Measurements from ENCODE around the gene ANKRD33B.
"Not testable (repeated sequence)": the region's sequence is repeated elsewhere in the genome, so short reads cannot be mapped to it uniquely, and the experiment has no call there.

Gene ANKRD33B

GRCh38 chr5:10591966-10592365 lies 28.1 kb downstream of the ANKRD33B start:
- DNase-seq (ENCODE audit: low read depth in 2 of 2, low spot score in 1 of 2) = no peak

- DNase-seq (ENCODE audit: low read depth in 2 of 2, low spot score in 1 of 2) = no peak
Measured at GRCh38 chr5:10592601-10593000, 28.7 kb downstream of the ANKRD33B start.

DNA sequence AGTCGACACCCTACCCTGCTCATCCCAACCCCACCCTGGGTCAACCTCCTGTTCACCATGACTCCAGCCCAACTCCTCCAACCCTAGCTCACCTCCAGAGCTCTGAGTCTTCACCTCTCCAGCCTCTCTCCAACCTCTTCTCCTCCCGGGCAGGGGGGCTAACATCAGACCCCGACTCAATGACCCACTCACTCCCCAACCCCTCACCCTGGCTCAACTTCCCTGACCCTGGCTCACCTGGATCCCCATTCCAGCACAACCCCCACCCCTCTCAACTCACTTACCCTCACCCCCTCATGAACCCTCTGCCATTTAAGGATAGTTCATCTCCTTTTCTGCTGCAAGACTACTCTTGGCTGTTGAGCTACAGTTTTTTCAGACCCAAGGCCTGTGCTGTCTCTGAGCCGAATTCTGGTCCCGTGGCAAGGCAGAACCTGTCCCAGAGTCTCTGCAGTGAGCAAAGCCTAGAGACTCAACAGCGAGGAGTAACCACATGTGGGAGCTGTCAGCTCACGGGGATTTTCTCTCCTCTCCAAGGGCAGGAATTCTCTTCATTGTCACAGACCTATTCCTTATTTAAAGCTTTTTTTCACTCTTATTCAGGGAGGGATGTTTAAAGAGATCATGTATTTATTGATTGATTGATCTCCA lies 29.8 kb downstream of the ANKRD33B start:
- DNase-seq (ENCODE audit: low read depth in 2 of 2, low spot score in 1 of 2) = no peak

- DNase-seq (ENCODE audit: low read depth in 2 of 2, low spot score in 1 of 2) = no peak
Measured at GRCh38 chr5:10594591-10595210, 30.8 kb downstream of the ANKRD33B start.

DNA sequence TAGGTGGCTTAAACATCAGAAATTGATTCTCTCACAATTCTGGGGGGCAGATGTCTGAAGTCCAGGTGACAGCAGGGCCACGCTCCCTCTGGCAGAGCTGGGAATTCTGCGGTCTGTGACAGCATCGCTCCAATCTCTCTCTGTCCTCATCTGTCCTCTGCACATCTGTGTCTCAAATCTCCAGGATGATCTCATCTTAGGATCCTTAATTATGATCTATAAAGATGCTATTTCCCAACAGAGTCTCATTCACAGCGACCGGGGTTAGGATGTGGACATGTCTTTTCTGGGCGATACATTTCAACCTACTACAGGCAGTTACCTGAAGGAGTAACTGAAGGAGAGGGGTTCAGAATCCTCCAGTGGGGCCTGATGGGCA lies 31.4 kb downstream of the ANKRD33B start:
- no peak for DNase-seq (ENCODE audit: low read depth in 2 of 2, low spot score in 1 of 2)

- DNase-seq (ENCODE audit: low read depth in 2 of 2, low spot score in 1 of 2) = no peak
Measured at GRCh38 chr5:10595672-10596309, 31.9 kb downstream of the ANKRD33B start.

- DNase-seq (ENCODE audit: low read depth in 2 of 2, low spot score in 1 of 2) = no peak
Measured at GRCh38 chr5:10596310-10596703, 32.4 kb downstream of the ANKRD33B start.

GRCh38 chr5:10596886-10597451 lies 33.1 kb downstream of the ANKRD33B start:
- no peak for DNase-seq (ENCODE audit: low read depth in 2 of 2, low spot score in 1 of 2)

- DNase-seq (ENCODE audit: low read depth in 2 of 2, low spot score in 1 of 2) = no peak
Measured at GRCh38 chr5:10599113-10599512, 35.2 kb downstream of the ANKRD33B start.

DNA sequence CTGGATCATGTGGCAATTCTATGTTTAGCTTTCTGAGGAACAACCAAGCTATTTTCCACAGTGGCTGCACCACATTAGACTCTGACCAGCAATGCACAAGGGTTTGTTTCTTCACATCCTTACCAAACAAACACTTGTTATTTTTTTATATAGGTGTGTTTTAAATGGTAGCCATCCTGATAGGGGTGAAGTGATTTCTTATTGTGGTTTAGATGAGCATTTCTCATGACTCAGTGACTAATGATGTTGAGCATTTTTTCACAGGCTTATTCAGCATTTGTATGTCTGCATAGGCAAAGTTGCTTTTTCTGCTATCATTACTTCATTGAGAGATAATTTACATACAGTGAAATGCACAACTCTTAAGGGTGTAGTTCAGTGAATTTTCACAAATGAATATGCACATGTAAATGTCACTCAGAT lies 36.0 kb downstream of the ANKRD33B start:
- DNase-seq (ENCODE audit: low read depth in 2 of 2, low spot score in 1 of 2) = no peak

GRCh38 chr5:10600626-10601245 lies 36.9 kb downstream of the ANKRD33B start:
- DNase-seq (ENCODE audit: low read depth in 2 of 2, low spot score in 1 of 2) = no peak

DNA sequence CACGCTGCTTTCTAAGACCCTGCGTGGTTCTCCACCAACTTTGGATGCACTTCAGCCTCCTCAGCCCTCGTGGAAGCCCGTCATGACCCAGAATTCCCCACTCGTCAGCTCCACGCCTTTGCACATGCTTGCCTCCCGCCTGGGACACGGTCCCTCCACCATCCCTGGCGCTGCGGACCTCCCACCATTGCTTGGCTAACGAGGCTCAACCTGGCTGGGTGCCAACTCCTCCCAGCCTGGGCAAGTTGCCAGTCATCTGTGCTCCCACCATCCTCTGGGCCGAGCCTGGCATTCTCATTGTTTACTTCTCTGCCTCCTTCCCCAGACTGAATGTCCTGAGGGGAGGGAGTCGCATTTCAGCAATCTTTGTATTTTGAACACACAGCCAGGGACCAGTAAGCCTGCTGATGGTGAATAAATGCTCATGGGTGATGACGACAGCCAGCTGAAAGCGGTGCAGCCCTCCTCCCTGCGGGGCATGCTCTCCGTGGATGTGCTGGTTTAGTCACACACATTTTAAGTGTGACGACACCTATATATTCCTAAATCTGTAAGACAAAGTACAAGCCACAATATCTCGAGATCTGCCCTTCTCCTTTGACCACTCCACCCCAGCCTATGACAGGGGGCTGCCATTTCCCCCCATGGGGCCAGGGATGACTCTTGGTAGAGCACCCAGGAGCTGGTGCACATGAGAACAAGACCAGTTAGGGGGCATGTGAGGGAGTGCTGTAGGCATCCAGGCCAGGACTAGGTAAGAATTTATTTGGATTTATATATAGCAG lies 37.6 kb downstream of the ANKRD33B start:
- no peak for DNase-seq (ENCODE audit: low read depth in 2 of 2, low spot score in 1 of 2)

DNA sequence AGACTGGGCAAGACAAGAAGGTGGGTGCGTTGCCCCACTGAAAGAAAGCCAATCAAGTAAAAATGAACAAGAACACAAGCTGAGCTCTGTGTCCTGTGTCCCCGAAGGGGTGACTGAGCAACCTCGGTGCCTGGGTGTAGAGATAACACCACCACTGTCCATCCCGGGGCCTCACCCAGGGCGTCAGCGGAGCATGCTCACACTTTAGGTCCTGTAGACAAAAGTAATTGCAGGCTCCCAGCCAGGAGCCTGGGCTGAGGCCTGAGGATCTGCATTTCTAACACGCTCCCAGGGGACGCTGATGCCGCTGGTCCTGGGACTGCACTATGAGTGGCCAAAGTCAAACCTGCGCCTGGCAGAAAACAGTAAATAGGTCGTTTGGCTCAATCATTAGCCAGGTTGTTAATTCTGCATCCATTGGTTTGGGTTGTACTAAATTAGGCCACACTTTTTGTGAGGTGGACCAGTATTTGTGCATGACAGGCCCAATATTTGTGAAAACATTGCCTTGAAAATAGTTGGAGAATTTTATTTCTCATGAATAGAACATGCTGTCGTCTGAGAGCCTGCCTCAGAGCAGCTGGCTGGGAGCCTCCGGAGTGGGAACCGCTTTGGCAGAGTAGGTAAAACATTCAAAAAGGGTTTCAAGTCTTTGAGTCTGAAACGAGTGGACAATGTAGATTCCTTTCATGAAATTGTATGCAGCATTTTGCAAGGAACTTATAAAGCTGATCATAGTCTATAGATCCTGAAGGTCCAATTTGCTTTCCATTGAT lies 38.3 kb downstream of the ANKRD33B start:
- DNase-seq (ENCODE audit: low read depth in 2 of 2, low spot score in 1 of 2) = no peak

- DNase-seq (ENCODE audit: low read depth in 2 of 2, low spot score in 1 of 2) = no peak
Measured at GRCh38 chr5:10604975-10605374, 41.1 kb downstream of the ANKRD33B start.

GRCh38 chr5:10606632-10607022 lies 42.8 kb downstream of the ANKRD33B start:
- DNase-seq (ENCODE audit: low read depth in 2 of 2, low spot score in 1 of 2) = not testable (repeated sequence)

DNA sequence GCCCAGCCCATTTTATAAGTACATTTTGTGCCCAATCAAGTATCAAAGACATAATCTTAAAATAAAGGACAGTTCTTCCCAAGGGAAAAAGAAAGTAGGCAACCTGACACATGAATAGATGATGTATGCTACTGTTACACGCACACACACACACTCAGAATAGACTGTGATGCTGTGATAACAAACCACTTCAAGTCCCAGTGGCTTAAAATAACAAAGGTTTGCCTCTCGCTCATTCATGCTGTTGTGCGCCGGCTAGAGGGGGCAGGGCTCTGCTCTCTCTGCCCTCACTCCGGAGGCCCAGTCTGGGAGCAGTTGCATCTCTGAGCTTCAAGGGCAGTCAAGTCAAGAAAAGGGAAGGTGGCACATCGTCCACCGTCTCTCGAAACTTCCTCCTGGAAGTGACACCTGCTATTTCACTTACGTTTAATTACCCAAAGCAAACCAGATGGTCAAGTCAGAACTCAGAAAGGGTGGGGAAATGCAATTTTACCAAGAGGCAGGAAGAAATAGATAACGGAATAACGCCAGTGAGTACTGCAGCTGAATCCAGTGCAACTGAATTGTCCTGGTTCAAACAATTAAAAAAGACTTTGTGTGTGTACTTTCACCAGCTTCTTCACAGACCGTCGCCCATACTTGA lies 43.3 kb downstream of the ANKRD33B start:
- DNase-seq (ENCODE audit: low read depth in 2 of 2, low spot score in 1 of 2) = no peak

DNA sequence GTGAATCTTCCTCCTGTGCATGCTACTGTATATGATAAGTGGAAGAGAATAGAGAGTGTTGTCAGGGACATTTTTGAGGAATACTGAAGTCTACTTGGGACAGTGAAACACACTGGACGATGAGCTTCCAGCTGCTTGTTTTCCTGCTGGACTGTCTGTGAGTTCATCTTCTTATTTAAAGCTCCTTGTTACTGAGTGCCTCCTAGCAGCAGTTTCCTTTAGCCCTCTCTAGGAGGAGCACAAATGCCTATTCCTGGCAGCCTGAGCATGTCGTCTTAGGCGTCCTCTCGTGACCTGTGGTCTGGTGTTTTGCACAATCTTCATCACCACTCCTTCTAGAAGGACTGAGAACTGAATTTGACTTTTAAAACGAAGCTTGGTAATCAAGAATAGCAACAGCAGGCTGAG lies 43.8 kb downstream of the ANKRD33B start:
- no peak for DNase-seq (ENCODE audit: low read depth in 2 of 2, low spot score in 1 of 2)

DNA sequence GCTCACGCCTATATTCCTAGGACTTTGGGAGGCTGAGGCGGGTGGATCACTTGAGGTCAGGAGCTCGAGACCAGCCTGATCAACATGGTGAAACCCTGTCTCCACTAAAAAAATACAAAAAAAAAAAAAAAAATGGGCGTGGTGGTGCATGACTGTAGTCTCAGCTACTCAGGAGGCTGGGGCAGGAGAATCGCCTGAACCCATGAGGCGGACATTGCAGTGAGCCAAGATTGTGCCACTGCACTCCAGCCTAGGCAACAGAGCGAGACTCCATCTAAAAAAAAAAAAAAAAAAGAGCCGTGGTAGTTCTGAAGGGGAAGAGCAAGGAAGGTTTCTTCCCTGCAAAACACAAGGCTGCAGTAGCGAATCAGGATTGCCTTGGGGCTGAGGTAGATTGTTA lies 44.2 kb downstream of the ANKRD33B start:
- not testable (repeated sequence) for DNase-seq (ENCODE audit: low read depth in 2 of 2, low spot score in 1 of 2)

- DNase-seq (ENCODE audit: low read depth in 2 of 2, low spot score in 1 of 2) = no peak
Measured at GRCh38 chr5:10610058-10610457, 46.2 kb downstream of the ANKRD33B start.

GRCh38 chr5:10611290-10611689 lies 47.4 kb downstream of the ANKRD33B start:
- DNase-seq (ENCODE audit: low read depth in 2 of 2, low spot score in 1 of 2) = no peak

Data from stimulated activated CD8-positive, alpha-beta memory T cell treated with anti-CD3 and anti-CD28 coated beads, Interleukin-4, amount 100 ng/mL, for 1 hour (primary cell).